ENCODE data around the gene MAP3K14.

The MAP3K14 gene

GRCh38 chr17:45218895-45219661, 97.7 kb downstream of the MAP3K14 start:
- DNase-seq, result peak; percentile 68 to 84 (median 73)

Measured in T-helper 2 cell (primary cell).